A673 (cell line): ENCODE data around the gene XRCC4. TPM values are rescaled to one million over a fixed set of nuclear protein-coding genes. Genes with fewer than 3 reads are reported as not detected.
"Not testable (repeated sequence)": the region's sequence is repeated elsewhere in the genome, so short reads cannot be mapped to it uniquely, and the experiment has no call there.

Source experiments
- BruUV-seq: library from RNA; stranded (reverse); fragments of 400-500 nt; replicated peaks from 2 replicates; lab custom pipeline; 2021; lab: Mats Ljungman, UMichigan
- CTCF ChIA-PET: fragments of 300-600 bp; sonication (Branson Sonifier 250); formaldehyde crosslinking; loops from one replicate; lab custom pipeline; 2022; ENCODE audit warnings: antibody characterized with exemption; lab: Charles Lee
- POLR2A ChIA-PET: fragments of 300-600 bp; sonication (Branson Sonifier 250); formaldehyde crosslinking; loops from one replicate; lab custom pipeline; 2022; ENCODE audit warnings: antibody characterized with exemption; ENCODE audit not compliant: low non-redundant PET; lab: Charles Lee
- DNase-seq: peaks from one replicate; pipeline ENCODE4 v3.0.0-alpha.2; 2015; ENCODE audit warnings: low spot score
- H3K27ac ChIP-seq: fragments of 200-600 bp; sonication (generic); 2 replicates; pipeline ENCODE4 v1.5.1; 2016; ENCODE audit warnings: mixed run types, low read depth, mild to moderate bottlenecking, mixed read lengths, antibody characterized with exemption, low read length; ENCODE audit not compliant: poor library complexity, severe bottlenecking
- H3K27me3 ChIP-seq: fragments of 200-600 bp; sonication (generic); replicated peaks from 2 replicates; pipeline ENCODE4 v1.6.1; 2017; ENCODE audit warnings: mixed run types, low read depth, mild to moderate bottlenecking, mixed read lengths, antibody characterized with exemption, low read length; ENCODE audit not compliant: insufficient read depth, poor library complexity
- H3K36me3 ChIP-seq: fragments of 200-600 bp; sonication (generic); 2 replicates; pipeline ENCODE4 v1.6.1; 2016; ENCODE audit warnings: mixed run types, mild to moderate bottlenecking, mixed read lengths, antibody characterized with exemption, low read length; ENCODE audit not compliant: insufficient read depth, poor library complexity, severe bottlenecking
- H3K4me1 ChIP-seq: fragments of 200-600 bp; sonication (generic); 2 replicates; pipeline ENCODE4 v1.6.1; 2017; ENCODE audit warnings: mixed run types, mild to moderate bottlenecking, mixed read lengths, antibody characterized with exemption, low read length; ENCODE audit not compliant: insufficient read depth, poor library complexity, severe bottlenecking
- H3K4me3 ChIP-seq: fragments of 200-600 bp; sonication (generic); 2 replicates; pipeline ENCODE4 v1.5.1; 2016; ENCODE audit warnings: low read depth, mixed run types, mild to moderate bottlenecking, mixed read lengths, low read length; ENCODE audit not compliant: poor library complexity, severe bottlenecking
- H3K9me3 ChIP-seq: fragments of 200-600 bp; sonication (generic); 2 replicates; pipeline ENCODE4 v1.6.1; 2016; ENCODE audit warnings: mixed run types, low read depth, mild to moderate bottlenecking, mixed read lengths, antibody characterized with exemption, low read length; ENCODE audit not compliant: poor library complexity, severe bottlenecking
- EZH2 ChIP-seq: fragments of 200-600 bp; sonication (generic); IDR thresholded peaks from 2 replicates; pipeline ENCODE4 v1.6.1; 2017; ENCODE audit warnings: borderline replicate concordance, low read depth, mild to moderate bottlenecking, mixed read lengths, antibody characterized with exemption, low read length; ENCODE audit not compliant: poor library complexity, severe bottlenecking
- intact Hi-C: fragments of 100-400 bp; cut with micrococcal nuclease; formaldehyde crosslinking; loops from one replicate; pipeline ENCODE4 v1.10.0; 2022; ENCODE audit not compliant: unreplicated experiment
- total RNA-seq: library from RNA; stranded (reverse); gene quantifications from 2 replicates; pipeline ENCODE4 v1.2.3, GENCODE V29; 2021
- TF ChIP-seq, protein P1 (sequence below): fragments of 300-800, 200-600 bp; sonication (generic); conservative IDR thresholded peaks from 2 replicates; pipeline ENCODE4 v1.5.1; 2017; ENCODE audit warnings: low read depth, mild to moderate bottlenecking, antibody characterized with exemption, low read length, moderate library complexity, mixed read lengths

XRCC4 gene
- total RNA-seq, 1 experiment from 2014 or later: 8.1 TPM

DNA sequence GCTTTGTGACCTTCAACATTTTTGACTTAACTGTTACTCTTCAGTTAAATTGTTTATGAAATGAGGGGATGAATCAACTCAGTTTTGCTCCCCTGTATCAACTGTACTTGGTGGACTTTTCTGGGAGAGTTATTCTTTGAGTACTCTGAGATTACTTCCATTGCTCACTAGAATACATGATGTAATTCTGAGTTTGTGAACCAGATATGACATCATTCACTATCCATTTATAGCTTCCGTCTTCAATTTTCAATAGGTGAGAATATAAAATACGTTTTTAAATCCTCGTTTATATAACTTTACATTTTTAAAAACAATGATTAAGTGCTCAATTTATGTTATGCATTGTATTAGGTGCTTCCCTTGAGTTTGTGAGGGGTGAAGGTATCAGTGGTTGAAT, 71.0 kb downstream of the XRCC4 start:
- ChIA-PET POLR2A (no interaction called here), CTCF (no interaction called here)
- intact Hi-C loops: no loop called here
- Histone ChIP-seq H3K36me3 (no peaks in the 10 kb centered on the region), H3K27me3 (no peaks in the 10 kb centered on the region), H3K9me3 (no peaks in the 10 kb centered on the region), H3K4me3 (no peak overlapping the region), H3K4me1 (no peaks in the 10 kb centered on the region), H3K27ac (no peak overlapping the region)
- BruUV-seq: no TSS peak
- TF ChIP-seq, protein P1, sequence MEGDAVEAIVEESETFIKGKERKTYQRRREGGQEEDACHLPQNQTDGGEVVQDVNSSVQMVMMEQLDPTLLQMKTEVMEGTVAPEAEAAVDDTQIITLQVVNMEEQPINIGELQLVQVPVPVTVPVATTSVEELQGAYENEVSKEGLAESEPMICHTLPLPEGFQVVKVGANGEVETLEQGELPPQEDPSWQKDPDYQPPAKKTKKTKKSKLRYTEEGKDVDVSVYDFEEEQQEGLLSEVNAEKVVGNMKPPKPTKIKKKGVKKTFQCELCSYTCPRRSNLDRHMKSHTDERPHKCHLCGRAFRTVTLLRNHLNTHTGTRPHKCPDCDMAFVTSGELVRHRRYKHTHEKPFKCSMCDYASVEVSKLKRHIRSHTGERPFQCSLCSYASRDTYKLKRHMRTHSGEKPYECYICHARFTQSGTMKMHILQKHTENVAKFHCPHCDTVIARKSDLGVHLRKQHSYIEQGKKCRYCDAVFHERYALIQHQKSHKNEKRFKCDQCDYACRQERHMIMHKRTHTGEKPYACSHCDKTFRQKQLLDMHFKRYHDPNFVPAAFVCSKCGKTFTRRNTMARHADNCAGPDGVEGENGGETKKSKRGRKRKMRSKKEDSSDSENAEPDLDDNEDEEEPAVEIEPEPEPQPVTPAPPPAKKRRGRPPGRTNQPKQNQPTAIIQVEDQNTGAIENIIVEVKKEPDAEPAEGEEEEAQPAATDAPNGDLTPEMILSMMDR: no peak
- TF ChIP-seq EZH2: no peak
- DNase-seq: no peak

DNA sequence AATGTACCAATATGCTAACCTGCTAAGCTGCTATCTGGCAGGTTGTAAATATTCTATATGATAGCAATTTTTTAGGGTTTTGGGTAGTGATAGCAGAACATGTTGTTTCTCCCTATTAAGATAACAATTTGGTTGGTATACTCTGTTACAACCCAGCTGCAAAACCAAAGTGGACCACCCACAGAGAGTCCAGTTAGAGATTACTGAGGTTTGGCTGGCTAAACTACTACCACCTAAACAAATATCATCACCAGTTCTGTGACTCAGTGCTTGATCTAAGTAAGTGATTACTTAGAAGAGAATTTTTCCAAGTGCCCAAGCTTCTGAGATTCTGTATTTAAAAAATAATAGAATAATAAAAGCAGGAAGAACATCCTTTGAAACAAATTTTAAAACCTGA, 72.3 kb downstream of the XRCC4 start:
- Histone ChIP-seq H3K9me3 (no peaks in the 10 kb centered on the region), H3K4me3 (no peak overlapping the region), H3K27ac (no peak overlapping the region), H3K36me3 (no peaks in the 10 kb centered on the region), H3K4me1 (no peaks in the 10 kb centered on the region), H3K27me3 (no peaks in the 10 kb centered on the region)
- DNase-seq: no peak
- BruUV-seq: no TSS peak
- ChIA-PET CTCF (interaction anchor here (0.6 kb wide), 1 partner anchor 302 kb away, joined by 3 read pairs; no protein-coding TSS in a partner anchor), POLR2A (no interaction called here)
- intact Hi-C loops: no loop called here
- no peak for TF ChIP-seq EZH2
- TF ChIP-seq, protein P1: no peak

DNA sequence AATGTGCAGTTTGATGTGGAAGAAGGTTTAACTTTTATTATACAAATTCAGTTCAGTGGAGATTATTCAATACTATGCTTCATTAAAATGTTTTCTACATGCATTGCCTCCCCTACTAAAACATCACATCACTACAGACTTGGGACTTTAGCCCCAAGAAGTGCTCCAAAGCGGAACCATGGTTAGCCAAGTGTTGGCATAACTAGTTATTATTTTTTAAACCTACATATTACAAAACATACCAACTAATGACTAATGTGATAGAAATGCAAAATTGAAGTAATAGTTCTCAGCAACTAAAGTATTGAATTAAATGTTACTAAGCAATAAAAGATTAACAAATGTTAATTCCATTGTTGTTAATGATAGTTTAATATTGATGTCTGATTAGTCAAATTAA, 74.5 kb downstream of the XRCC4 start:
- no peaks in the 10 kb centered on the region for H3K4me1 ChIP-seq
- no peak overlapping the region for H3K4me3 ChIP-seq
- H3K27ac ChIP-seq: no peak overlapping the region
- no peaks in the 10 kb centered on the region for H3K36me3 ChIP-seq
- DNase-seq: no peak
- POLR2A ChIA-PET: no interaction called here
- TF ChIP-seq EZH2: no peak
- TF ChIP-seq, protein P1: no peak
- intact Hi-C loops: no loop called here
- no peaks in the 10 kb centered on the region for H3K27me3 ChIP-seq
- CTCF ChIA-PET: no interaction called here
- H3K9me3 ChIP-seq: no peaks in the 10 kb centered on the region
- BruUV-seq: no TSS peak

DNA sequence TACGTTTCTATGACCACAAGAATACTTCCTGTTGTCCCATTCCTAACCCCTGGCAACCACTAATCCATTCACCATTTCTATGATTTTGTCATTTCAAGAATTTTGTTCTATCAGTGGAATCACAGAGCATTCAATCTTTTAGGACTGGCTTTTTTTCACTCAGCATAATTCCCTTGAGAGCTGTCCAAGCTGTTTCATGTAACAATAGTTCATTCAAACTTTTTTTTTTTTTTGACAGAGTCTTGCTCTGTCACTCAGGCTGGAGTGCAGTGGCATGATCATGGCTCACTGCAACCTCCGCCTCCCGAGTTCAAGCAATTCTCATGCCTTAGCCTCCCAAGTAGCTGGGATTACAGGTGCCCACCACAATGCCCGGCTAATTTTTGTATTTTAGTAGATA, 75.6 kb downstream of the XRCC4 start:
- H3K4me3 ChIP-seq, H3K27ac ChIP-seq, POLR2A ChIA-PET, CTCF ChIA-PET, H3K36me3 ChIP-seq, H3K4me1 ChIP-seq, BruUV-seq, H3K9me3 ChIP-seq, intact Hi-C loops, H3K27me3 ChIP-seq: not testable (repeated sequence)
- peak; percentile 15 for DNase-seq
